GM19193 (cell line): ENCODE data around the gene EMC7.

Source experiments
- POLR2A ChIP-seq: IDR thresholded peaks from 4 replicates; pipeline ENCODE4 v1.6.1; 2011; ENCODE audit not compliant: insufficient read depth, insufficient read length; ENCODE audit errors: extremely low read depth

Gene EMC7

DNA sequence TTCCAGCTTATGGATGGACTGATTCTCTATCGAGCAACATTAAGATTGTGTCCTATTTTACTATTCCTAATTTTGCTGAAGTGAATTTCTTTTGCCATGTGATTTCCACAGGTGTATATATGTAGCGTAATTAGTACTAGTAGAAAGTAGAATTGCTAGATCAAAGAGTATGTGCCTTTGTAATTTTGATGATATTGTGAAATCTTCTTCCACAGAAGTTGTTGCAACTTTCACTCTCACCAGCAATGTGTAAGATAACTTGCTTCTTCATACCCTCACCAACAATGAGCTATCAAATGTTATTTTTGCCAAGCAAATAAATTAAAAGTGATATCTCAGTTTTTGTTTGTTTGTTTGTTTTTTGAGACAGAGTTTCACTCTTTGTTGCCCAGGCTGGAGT, 5.7 kb upstream of the EMC7 start:
- no peak for TF ChIP-seq POLR2A

DNA sequence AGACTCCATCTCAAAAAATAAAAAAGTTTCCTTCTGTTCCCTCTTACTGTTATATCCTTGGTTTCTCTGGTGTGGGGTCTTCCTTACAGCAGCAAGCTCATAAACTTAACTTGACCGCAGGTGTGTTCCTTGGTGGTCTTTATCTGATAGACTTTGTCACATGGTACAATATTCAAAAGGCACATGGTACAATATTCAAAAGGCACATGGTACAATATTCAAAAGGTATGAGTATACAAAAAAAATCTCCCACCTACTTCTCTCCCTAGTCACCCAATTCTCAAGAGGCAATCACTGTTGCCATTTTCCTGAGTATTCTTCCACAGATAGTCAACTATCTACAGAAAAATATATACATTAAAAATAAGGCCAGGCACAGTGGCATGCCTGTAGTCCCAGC, 4.8 kb upstream of the EMC7 start:
- no peak for TF ChIP-seq POLR2A

DNA sequence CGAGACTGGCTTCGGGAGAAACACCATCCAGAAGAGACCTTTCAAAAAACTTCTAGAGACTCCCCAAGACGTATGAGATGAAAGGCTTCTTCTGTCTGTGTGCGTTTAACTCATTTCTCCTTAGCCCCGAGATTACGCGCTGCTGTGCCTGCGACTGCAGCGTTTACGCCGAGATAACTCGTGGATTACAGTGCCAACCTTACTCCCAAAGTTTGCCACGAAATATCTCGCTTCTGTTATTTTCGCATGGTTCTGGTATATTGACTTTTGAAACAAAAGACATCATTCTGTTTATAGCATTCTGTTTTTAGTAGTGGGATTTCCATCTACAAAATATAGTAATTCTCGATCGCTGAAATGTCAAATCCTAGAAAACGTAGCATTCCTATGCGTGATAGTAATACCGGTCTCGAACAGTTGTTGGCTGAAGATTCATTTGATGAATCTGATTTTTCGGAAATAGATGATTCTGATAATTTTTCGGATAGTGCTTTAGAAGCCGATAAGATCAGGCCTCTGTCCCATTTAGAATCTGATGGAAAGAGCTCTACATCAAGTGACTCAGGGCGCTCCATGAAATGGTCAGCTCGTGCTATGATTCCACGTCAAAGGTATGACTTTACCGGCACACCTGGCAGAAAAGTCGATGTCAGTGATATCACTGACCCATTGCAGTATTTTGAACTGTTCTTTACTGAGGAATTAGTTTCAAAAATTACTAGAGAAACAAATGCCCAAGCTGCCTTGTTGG, 688 bp upstream of the EMC7 start:
- TF ChIP-seq POLR2A = no peak

DNA sequence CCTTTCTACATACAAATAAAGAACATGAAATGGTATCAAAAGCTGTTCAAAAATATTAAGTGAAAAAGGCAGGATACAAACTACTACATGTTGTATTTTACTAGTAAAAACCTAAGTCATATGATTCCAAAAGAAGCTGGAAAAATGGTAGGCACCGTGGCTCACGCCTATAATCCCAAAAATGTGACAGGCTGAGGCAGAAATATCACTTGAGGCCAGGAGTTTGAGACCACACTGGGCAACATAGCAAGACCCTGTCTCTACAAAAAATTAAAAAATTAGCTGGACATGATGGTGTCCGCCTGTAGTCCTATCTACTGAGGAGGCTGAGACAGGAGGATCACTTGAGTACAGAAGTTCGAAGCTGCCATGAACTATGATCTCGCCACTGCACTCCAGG, 1.7 kb downstream of the EMC7 start:
- no peak for TF ChIP-seq POLR2A

DNA sequence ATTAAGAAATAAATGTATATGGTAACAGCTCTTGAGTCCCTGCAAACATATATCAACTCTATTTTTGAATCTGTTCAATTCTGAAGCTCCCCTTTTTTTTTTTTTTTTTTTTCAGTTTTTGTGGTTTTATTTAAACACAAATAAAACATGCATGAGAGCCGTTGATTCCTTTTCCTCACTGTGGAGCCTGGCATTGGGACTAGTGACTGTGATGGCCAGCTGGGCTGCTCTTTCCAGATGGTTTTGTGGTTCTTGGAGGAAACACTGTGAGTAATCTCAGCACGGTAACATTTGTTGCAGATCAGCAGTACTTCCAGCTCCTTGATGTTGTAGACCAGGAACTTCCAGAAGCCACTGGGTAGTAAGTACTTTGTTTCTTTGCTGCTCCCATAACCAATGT, 15.9 kb downstream of the EMC7 start:
- no peak for TF ChIP-seq POLR2A

DNA sequence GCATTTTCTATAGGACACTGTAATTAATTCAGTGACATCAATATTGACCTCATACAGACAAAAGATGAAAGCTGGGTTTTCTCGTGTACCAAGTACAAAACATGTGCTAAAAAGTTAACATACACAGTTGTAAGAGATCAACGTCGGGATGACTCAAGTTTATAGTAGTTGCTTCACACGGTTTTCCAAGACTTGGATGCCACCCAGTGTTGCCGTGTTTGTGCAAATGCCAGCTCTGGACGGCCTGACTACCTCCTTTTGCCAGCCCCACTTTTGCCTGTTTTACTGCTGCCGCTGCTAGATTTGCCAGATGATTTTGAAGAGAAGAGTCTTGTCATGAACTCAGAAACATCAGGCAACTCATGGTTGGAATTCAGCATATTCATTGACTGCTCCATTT, 17.6 kb downstream of the EMC7 start:
- TF ChIP-seq POLR2A = no peak

DNA sequence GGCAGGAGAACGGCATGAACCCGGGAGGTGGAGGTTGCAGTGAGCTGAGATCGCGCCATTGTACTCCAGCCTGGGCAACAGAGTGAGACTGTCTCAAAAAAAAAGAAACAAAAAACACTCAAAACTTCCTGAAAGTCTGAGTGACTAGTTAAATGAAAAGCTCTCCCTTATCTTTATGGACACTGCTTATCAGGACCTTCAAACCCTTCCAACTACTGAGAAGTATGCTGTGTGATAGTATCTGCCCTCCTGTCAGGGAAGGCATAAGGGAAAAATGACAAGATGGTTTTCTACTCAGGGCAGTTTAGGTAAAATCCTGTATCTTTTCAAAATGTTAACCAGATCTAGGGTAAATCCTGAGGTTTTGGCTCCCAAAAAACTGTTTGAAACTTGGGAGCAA, 21.8 kb downstream of the EMC7 start:
- no peak for TF ChIP-seq POLR2A

DNA sequence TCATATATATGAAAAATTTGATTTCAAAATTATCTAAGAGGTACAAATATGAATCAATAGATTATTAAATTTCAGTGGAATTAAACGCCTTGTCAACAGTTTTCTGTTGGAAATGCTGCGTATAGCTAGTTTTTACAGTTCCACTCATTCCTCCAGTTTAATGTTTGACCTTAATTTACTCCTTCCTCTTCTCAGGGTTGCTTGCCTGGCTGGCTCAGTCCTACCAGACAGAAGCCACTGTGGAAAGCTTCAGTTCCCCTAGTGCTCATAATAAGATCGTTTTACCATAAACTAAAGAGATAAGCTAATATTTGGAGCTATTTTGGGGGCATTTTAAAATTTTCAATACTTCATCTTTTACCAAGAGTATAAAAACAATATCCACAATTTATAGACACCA, 22.8 kb downstream of the EMC7 start:
- no peak for TF ChIP-seq POLR2A

DNA sequence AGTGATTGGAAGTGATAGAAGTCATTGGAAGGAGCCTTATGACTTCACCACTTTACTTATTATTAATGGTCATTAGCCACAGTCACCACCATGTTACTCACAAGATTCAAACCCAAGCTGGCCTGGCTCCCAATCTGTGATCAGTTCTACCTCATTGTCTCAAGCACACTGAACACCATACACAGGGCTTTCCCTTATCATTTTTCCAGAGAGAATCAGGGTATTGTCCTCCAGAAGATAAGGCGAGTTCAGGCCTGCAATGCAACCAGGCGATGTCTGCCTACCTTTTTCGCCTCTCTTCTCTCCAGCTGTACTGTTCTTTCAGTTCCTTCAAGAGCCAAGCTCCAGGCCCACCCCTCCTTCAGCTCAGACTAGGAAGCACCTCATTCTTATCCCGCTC, 24.9 kb downstream of the EMC7 start:
- no peak for TF ChIP-seq POLR2A

DNA sequence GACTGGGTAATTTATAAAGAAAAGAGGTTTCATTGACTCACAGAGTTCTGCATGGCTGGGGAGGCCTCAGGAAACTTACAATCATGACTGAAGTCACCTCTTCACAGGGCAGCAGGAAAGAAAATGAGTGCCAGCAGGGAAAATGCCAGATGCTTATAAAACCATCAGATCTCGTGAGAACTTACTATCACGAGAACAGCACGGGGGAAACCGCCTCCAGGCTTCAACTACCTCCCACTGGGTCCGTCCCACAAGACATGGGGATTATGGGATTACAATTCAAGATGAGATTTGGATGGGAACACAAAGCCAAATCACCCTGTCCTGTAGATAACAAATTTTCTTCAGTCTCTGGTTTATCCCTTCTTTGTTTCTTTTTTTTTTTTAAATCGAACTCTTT, 31.7 kb downstream of the EMC7 start:
- no peak for TF ChIP-seq POLR2A

DNA sequence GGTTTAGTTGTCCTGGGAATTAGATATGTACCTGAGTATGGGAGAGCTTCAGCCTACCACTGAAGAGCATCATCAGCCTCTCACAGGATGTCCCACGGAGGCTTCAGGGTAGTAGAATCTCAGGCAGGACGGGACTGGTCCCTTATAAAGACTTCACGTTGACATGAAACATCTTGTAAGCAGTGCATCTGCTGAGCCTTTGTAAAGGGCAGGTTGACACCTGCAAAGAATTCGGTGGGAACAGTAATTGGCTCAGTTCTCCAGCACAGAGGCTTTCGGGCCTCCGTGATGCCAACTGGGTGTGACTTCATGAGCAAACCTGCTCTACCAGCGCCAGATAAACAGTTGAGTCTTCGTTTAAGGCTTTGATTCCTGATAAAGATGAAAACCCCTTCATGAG, 35.7 kb downstream of the EMC7 start:
- no peak for TF ChIP-seq POLR2A

DNA sequence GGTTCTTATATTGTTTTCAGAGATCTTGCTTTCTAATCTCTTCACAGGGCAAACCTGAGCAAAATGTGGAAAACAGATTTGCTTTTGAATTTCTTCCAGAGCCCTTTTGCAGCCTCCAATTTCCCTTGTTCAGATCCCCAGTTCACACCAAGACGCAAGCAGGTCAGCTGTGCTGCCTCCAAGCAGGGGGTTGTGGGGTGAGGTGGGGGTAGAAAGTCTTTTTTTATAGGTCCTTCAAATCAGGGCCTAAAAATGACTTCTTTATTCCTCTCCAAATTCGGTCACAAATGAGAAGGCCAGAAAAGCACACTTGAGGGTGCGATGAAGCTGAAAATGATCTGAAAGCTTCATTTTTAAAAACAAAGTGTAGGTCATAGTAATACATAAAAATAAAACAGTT, 36.4 kb downstream of the EMC7 start:
- TF ChIP-seq POLR2A = no peak

DNA sequence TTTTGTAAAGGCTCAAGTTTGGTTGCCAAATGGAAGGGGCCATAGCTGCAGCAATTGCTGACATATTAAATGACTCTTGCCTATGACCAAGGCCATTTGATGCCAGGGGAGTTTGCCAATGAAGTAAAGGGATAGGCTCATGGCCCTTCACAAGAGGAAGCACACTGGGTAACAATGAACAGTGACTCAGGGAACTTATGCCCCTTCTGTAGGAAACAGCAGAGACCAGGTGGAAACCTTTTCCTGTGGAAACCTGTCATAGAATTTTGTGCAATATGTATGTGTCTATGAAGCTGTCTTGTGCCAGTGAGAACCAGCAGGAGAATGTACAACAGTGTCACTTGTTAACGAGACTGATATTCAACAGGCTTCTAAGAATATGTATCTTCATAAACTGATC, 37.2 kb downstream of the EMC7 start:
- TF ChIP-seq POLR2A = no peak

DNA sequence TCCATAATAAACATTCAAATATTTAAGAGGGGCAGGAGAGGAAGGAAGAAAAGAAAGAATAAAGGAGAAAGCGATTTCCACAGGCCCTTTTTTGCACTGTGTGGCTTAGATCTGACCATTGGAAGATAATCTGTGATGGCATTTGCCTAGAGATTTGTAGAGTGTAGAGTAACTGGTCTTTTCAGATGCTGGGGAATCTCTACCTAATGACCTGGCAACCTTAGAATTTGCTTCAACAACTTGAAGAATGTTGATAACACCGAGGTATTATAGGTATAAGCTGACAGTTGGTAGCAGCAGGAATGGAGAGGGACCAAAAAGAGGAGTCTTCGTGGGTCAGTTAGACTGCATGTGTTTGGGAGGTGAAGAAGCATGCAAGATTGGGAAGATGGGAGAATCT, 41.7 kb downstream of the EMC7 start:
- TF ChIP-seq POLR2A = no peak

DNA sequence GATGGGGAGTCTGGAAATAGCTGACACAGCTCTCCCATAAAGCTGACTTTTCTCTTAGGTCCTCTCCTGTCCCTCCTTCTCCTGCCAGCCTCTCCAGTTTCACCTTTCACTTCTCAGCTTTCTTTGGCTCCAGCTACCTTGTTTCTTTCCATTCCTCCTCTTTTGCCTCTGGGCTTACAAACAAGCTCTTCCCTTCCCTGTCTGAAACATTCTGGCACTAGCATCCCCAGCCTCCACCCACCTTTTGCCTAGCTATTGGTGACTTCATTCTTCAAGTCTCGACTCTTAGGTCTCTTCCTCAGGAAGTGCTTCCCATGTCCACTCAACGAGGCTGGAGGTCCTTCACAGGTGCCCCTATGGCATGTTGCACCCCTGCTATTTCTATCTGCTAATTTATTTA, 42.2 kb downstream of the EMC7 start:
- no peak for TF ChIP-seq POLR2A

DNA sequence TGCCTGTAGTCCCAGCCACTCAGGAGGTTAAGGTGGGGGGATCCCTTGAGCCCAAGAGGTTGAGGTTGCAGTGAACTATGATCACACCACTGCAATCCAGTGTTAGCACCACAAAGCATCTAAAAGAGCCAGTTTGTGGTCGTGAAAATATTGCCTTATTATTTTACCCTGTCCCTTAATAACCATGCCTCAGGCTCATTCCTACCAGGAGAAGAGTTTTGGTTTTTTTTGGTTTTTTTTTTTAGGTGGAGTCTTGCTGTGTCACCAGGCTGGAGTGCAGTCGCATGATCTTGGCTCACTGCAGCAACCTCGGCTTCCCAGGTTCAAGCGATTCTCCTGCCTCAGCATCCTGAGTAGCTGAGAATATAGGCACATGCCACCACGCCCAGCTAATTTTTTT, 44.8 kb downstream of the EMC7 start:
- TF ChIP-seq POLR2A = no peak
